HL-60 (cell line): ENCODE results near the gene BFSP2.

Experiments used
- CTCF ChIP-seq: IDR thresholded peaks from one replicate; pipeline ENCODE4 v1.5.1; 2011; ENCODE audit warnings: low read length, control low read depth, inconsistent platforms; ENCODE audit not compliant: insufficient read depth
- GABPA ChIP-seq: IDR thresholded peaks from 2 replicates; pipeline ENCODE4 v1.6.1; 2012; ENCODE audit warnings: low read depth
- POLR2AphosphoS5 ChIP-seq: IDR thresholded peaks from 2 replicates; pipeline ENCODE4 v1.6.1; 2012; ENCODE audit warnings: low read depth
- SPI1 ChIP-seq: IDR thresholded peaks from 2 replicates; pipeline ENCODE4 v1.6.1; 2012; ENCODE audit warnings: low read depth, mild to moderate bottlenecking, borderline replicate concordance
- TF ChIP-seq, protein P1 (sequence below): IDR thresholded peaks from 2 replicates; pipeline ENCODE4 v1.6.1; 2012; ENCODE audit warnings: low read depth; ENCODE audit not compliant: insufficient replicate concordance

- TF ChIP-seq CTCF (no peak), POLR2AphosphoS5 (no peak), SPI1 (no peak), GABPA (no peak)
- TF ChIP-seq, protein P1, sequence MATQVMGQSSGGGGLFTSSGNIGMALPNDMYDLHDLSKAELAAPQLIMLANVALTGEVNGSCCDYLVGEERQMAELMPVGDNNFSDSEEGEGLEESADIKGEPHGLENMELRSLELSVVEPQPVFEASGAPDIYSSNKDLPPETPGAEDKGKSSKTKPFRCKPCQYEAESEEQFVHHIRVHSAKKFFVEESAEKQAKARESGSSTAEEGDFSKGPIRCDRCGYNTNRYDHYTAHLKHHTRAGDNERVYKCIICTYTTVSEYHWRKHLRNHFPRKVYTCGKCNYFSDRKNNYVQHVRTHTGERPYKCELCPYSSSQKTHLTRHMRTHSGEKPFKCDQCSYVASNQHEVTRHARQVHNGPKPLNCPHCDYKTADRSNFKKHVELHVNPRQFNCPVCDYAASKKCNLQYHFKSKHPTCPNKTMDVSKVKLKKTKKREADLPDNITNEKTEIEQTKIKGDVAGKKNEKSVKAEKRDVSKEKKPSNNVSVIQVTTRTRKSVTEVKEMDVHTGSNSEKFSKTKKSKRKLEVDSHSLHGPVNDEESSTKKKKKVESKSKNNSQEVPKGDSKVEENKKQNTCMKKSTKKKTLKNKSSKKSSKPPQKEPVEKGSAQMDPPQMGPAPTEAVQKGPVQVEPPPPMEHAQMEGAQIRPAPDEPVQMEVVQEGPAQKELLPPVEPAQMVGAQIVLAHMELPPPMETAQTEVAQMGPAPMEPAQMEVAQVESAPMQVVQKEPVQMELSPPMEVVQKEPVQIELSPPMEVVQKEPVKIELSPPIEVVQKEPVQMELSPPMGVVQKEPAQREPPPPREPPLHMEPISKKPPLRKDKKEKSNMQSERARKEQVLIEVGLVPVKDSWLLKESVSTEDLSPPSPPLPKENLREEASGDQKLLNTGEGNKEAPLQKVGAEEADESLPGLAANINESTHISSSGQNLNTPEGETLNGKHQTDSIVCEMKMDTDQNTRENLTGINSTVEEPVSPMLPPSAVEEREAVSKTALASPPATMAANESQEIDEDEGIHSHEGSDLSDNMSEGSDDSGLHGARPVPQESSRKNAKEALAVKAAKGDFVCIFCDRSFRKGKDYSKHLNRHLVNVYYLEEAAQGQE = no peak
Measured at GRCh38 chr3:133388696-133389395, 11.0 kb upstream of the BFSP2 start.
